Retinal pigment epithelial cell (primary cell): ENCODE data around the gene SORCS2.

Experiments
- DNase-seq: peaks from one replicate; pipeline ENCODE4 v3.0.0-alpha.2; 2010; ENCODE audit warnings: low read depth
- H3K4me3 ChIP-seq: 2 replicates; pipeline ENCODE4 v1.5.1; 2011; ENCODE audit warnings: mild to moderate bottlenecking, low read length, control low read depth, moderate library complexity
- CTCF ChIP-seq: conservative IDR thresholded peaks from 2 replicates; pipeline ENCODE4 v1.5.1; 2011; ENCODE audit warnings: low read depth, low read length, control low read depth, inconsistent platforms

Gene SORCS2

GRCh38 chr4:7243609-7244330, 51.4 kb downstream of the SORCS2 start:
- DNase-seq, result no peak
- TF ChIP-seq CTCF, result no peak
- H3K4me3 ChIP-seq, result no peak overlapping the region

- no peak overlapping the region for H3K4me3 ChIP-seq
- DNase-seq, result no peak
- no peak for TF ChIP-seq CTCF
Observed at GRCh38 chr4:7244331-7244665, 52.0 kb downstream of the SORCS2 start.

- no peak overlapping the region for H3K4me3 ChIP-seq
- TF ChIP-seq CTCF, result no peak
- no peak for DNase-seq
Observed at GRCh38 chr4:7244751-7245320, 52.5 kb downstream of the SORCS2 start.

- no peak overlapping the region for H3K4me3 ChIP-seq
- no peak for DNase-seq
- TF ChIP-seq CTCF, result no peak
Observed at GRCh38 chr4:7247521-7247920, 55.2 kb downstream of the SORCS2 start.

- H3K4me3 ChIP-seq, result no peak overlapping the region
- TF ChIP-seq CTCF, result no peak
- no peak for DNase-seq
Observed at GRCh38 chr4:7247946-7248345, 55.6 kb downstream of the SORCS2 start.

- TF ChIP-seq CTCF, result no peak
- no peak overlapping the region for H3K4me3 ChIP-seq
- no peak for DNase-seq
Observed at GRCh38 chr4:7248857-7249256, 56.5 kb downstream of the SORCS2 start.

GRCh38 chr4:7251321-7251720, 59.0 kb downstream of the SORCS2 start:
- no peak overlapping the region for H3K4me3 ChIP-seq
- DNase-seq, result no peak
- TF ChIP-seq CTCF, result no peak
